ENCODE results near the gene S1PR5.

S1PR5 gene

GRCh38 chr19:10471909-10472308 is 45.3 kb downstream of the S1PR5 start:
- no peak for DNase-seq (ENCODE audit: low spot score)

DNA sequence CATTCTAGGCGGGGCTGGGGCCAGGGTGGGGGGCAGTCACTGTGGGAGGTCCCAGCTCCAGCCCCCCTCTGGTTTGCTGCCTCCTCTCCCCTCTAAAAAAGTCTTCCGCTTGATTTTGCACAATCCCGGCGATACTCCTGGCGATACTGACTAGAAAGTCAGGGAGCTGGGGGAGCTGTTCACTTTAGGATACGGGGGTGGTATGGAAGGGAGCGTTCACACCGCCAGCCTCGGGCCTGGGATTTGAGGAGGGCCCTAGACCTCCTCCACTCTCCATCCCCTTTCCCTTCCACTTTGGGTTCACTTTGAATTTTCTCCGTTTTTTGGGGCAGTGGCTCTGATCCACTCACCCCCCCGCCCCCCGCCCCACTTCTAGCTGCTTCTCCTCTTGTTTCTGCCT is 49.1 kb downstream of the S1PR5 start:
- DNase-seq (ENCODE audit: low spot score) = no peak

GRCh38 chr19:10467104-10467706 is 50.0 kb downstream of the S1PR5 start:
- DNase-seq (ENCODE audit: low spot score) = no peak

DNA sequence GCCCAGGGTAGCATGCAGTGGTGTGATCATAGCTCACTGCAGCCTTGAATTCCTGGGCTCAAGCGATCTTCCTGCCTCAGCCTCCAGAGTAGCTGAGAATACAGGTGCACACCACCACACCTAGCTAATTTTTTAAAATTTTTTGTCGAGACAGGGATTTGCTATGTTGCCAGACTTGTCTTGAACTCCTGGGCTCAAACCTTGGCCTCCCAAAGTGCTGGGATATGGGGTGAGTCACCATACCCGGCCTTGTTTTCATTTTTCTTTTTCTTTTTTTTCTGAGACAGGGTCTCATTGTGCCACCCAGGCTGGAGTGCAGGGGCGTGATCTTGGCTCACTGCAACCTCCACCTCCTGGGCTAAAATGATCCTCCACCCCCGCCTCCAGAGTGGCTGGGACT is 52.8 kb downstream of the S1PR5 start:
- no peak for DNase-seq (ENCODE audit: low spot score)

Measured in LoVo (cell line).